ENCODE data around the gene FAAP20. TPM values are rescaled to one million over a fixed set of nuclear protein-coding genes. Genes with fewer than 3 reads are reported as not detected.

The FAAP20 gene
- total RNA-seq, 1 experiment from 2014 or later: 133 TPM

- TF ChIP-seq PRDM15 (CRISPR knock-in tag; IDR thresholded peaks at IDR 0.05) (no peak), IRF2 (CRISPR knock-in tag; IDR thresholded peaks at IDR 0.05; ENCODE audit: borderline replicate concordance, low read depth) (no peak), ZNF396 (CRISPR knock-in tag; IDR thresholded peaks at IDR 0.05; ENCODE audit: borderline replicate concordance) (no peak), USF1 (CRISPR knock-in tag; IDR thresholded peaks at IDR 0.05) (no peak)
These were observed 15.6 kb upstream of the FAAP20 start (continued) for GRCh38 chr1:2210084-2210653.

- Mint-ChIP-seq H3K4me1 (peaks cover 15% of the 10 kb centered on the region), H3K27ac (no peak overlapping the region; the same call in 1 of the 2 replicates), H3K36me3 (no peaks in the 10 kb centered on the region), H3K9me3 (no peaks in the 10 kb centered on the region), H3K27me3 (ENCODE audit: low read depth) (peaks cover 15% of the 10 kb centered on the region), H3K4me3 (no peak overlapping the region)
- TF ChIP-seq SP1 (CRISPR knock-in tag; conservative IDR thresholded peaks at IDR 0.05): no peak
- no peak for TF ChIP-seq ZNF121 (CRISPR knock-in tag; IDR thresholded peaks at IDR 0.05)
- no peak for TF ChIP-seq NR2C2 (CRISPR knock-in tag; IDR thresholded peaks at IDR 0.05)
- TF ChIP-seq ESRRA (CRISPR knock-in tag; IDR thresholded peaks at IDR 0.05; ENCODE audit: borderline replicate concordance): no peak
- no peak for TF ChIP-seq OVOL2 (CRISPR knock-in tag; IDR thresholded peaks at IDR 0.05; ENCODE audit: borderline replicate concordance)
- no peak for TF ChIP-seq STAT6 (CRISPR knock-in tag; conservative IDR thresholded peaks at IDR 0.05; ENCODE audit: low read depth)
- TF ChIP-seq CREM (CRISPR knock-in tag; IDR thresholded peaks at IDR 0.05): no peak
- no peak for TF ChIP-seq SMAD4 (CRISPR knock-in tag; IDR thresholded peaks at IDR 0.05)
- TF ChIP-seq ZNF423 (CRISPR knock-in tag; IDR thresholded peaks at IDR 0.05): no peak
- no peak for TF ChIP-seq MLX (CRISPR knock-in tag; IDR thresholded peaks at IDR 0.05)
- TF ChIP-seq E2F1 (CRISPR knock-in tag; IDR thresholded peaks at IDR 0.05): no peak
- TF ChIP-seq E2F4 (CRISPR knock-in tag; IDR thresholded peaks at IDR 0.05; ENCODE audit: borderline replicate concordance, low read depth): no peak
- no peak for TF ChIP-seq ZNF317 (CRISPR knock-in tag; IDR thresholded peaks at IDR 0.05; ENCODE audit: borderline replicate concordance, low read depth)
- TF ChIP-seq NFYB (CRISPR knock-in tag; conservative IDR thresholded peaks at IDR 0.05; ENCODE audit: low read depth): no peak
- TF ChIP-seq CTCF (IDR thresholded peaks at IDR 0.05): no peak
- TF ChIP-seq ZNF232 (CRISPR knock-in tag; IDR thresholded peaks at IDR 0.05): no peak
- no peak for TF ChIP-seq KAT7 (CRISPR knock-in tag; IDR thresholded peaks at IDR 0.05; ENCODE audit: borderline replicate concordance)
- ATAC-seq: no peak
- POLR2A ChIA-PET: interaction anchor here (1.5 kb wide), 1 partner anchor 18 kb away, joined by 4 read pairs; no protein-coding TSS in a partner anchor
- CTCF ChIA-PET: interaction anchor here (1.6 to 2.4 kb wide), 2 partner anchors 106 to 172 kb away, joined by 8 to 10 read pairs; no protein-coding TSS in a partner anchor
- no peak for DNase-seq (ENCODE audit: low spot score)
These were observed 15.0 kb upstream of the FAAP20 start for GRCh38 chr1:2209400-2210083.

All from WTC11 (cell line).